BJ (cell line): ENCODE measurements around the gene GALNT12. TPM values are rescaled to one million over a fixed set of nuclear protein-coding genes. Genes with fewer than 3 reads are reported as not detected.

Experiments
- CTCF ChIA-PET: fragments of 350-600 bp; formaldehyde crosslinking; extraction: SDS; loops from one replicate; lab custom pipeline; 2021; ENCODE audit warnings: antibody characterized with exemption, inconsistent platforms; lab: Yijun Ruan, JAX
- POLR2A ChIA-PET: fragments of 300-600 bp; sonication (Branson Sonifier 250); formaldehyde crosslinking; extraction: SDS; loops from one replicate; lab custom pipeline; 2021; ENCODE audit warnings: antibody characterized with exemption; lab: Charles Lee
- DNase-seq: peaks from one replicate; pipeline ENCODE4 v3.0.0-alpha.2; 2011; ENCODE audit warnings: low read depth
- H3K27me3 ChIP-seq: 2 replicates; pipeline ENCODE4 v1.6.0; 2011; ENCODE audit warnings: low read length; ENCODE audit not compliant: control insufficient read depth, insufficient read depth
- H3K36me3 ChIP-seq: 2 replicates; pipeline ENCODE4 v1.5.1; 2011; ENCODE audit warnings: low read length; ENCODE audit not compliant: control insufficient read depth, insufficient read depth
- H3K4me3 ChIP-seq: 2 replicates; pipeline ENCODE4 v1.5.1; 2011; ENCODE audit warnings: low read depth, mild to moderate bottlenecking, control low read depth, low read length
- CTCF ChIP-seq: IDR thresholded peaks from 2 replicates; pipeline ENCODE4 v1.5.1; 2011; ENCODE audit warnings: low read depth, mild to moderate bottlenecking, control low read depth, inconsistent platforms, low read length, moderate library complexity; ENCODE audit not compliant: insufficient read depth
- polyA plus RNA-seq: library from polyadenylated mRNA; depleted of rRNA; stranded (reverse); fragments of >200 nt; gene quantifications from 2 replicates; pipeline ENCODE4 v1.2.3, GENCODE V29; 2011

The GALNT12 gene
- polyA plus RNA-seq, 1 experiment = 4.2 TPM

- Histone ChIP-seq H3K27me3 (no peaks in the 10 kb centered on the region), H3K4me3 (no peak overlapping the region), H3K36me3 (no peaks in the 10 kb centered on the region)
- no peak for TF ChIP-seq CTCF
- DNase-seq = no peak
- ChIA-PET POLR2A (no interaction called here), CTCF (no interaction called here)
These were observed 11.8 kb downstream of the GALNT12 start for GRCh38 chr9:98819231-98819630.

- POLR2A ChIA-PET = no interaction called here
- no peak for DNase-seq
- CTCF ChIA-PET = interaction anchor here (1.2 kb wide), 1 partner anchor 181 kb away, joined by 3 read pairs; no protein-coding TSS in a partner anchor
These were observed 14.4 kb downstream of the GALNT12 start for GRCh38 chr9:98821831-98822230.

GRCh38 chr9:98822661-98823060 lies 15.2 kb downstream of the GALNT12 start:
- TF ChIP-seq CTCF = no peak
- CTCF ChIA-PET = interaction anchor here (1.2 kb wide), 1 partner anchor 180 kb away, joined by 3 read pairs; no protein-coding TSS in a partner anchor
- no peak for DNase-seq
- Histone ChIP-seq H3K27me3 (no peaks in the 10 kb centered on the region), H3K4me3 (no peak overlapping the region), H3K36me3 (no peaks in the 10 kb centered on the region)
- POLR2A ChIA-PET = no interaction called here

More at GRCh38 chr9:98821831-98822230, 14.4 kb downstream of the GALNT12 start:
- Histone ChIP-seq H3K27me3 (no peaks in the 10 kb centered on the region), H3K4me3 (no peak overlapping the region), H3K36me3 (no peaks in the 10 kb centered on the region)
- no peak for TF ChIP-seq CTCF

GRCh38 chr9:98823666-98824334 lies 16.3 kb downstream of the GALNT12 start:
- H3K27me3 ChIP-seq = no peaks in the 10 kb centered on the region
- CTCF ChIA-PET = interaction anchor here (0.9 kb wide), 1 partner anchor 24 kb away, joined by 5 read pairs; no protein-coding TSS in a partner anchor
- POLR2A ChIA-PET = no interaction called here
- H3K4me3 ChIP-seq = no peak overlapping the region
- no peaks in the 10 kb centered on the region for H3K36me3 ChIP-seq
- no peak for DNase-seq
- TF ChIP-seq CTCF = no peak

- no peak for TF ChIP-seq CTCF
- CTCF ChIA-PET = interaction anchor here (0.7 to 1.7 kb wide), 4 partner anchors 18 to 1333 kb away, joined by 3 to 5 read pairs (median 4); partner anchors contain the start of gene GALNT12
- H3K36me3 ChIP-seq = no peaks in the 10 kb centered on the region
- no peak for DNase-seq
- POLR2A ChIA-PET = no interaction called here
- H3K27me3 ChIP-seq = no peaks in the 10 kb centered on the region
- H3K4me3 ChIP-seq = no peak overlapping the region
These were observed 17.9 kb downstream of the GALNT12 start for GRCh38 chr9:98825414-98825813.
